ENCODE measurements around the gene PTPN9.

DNA sequence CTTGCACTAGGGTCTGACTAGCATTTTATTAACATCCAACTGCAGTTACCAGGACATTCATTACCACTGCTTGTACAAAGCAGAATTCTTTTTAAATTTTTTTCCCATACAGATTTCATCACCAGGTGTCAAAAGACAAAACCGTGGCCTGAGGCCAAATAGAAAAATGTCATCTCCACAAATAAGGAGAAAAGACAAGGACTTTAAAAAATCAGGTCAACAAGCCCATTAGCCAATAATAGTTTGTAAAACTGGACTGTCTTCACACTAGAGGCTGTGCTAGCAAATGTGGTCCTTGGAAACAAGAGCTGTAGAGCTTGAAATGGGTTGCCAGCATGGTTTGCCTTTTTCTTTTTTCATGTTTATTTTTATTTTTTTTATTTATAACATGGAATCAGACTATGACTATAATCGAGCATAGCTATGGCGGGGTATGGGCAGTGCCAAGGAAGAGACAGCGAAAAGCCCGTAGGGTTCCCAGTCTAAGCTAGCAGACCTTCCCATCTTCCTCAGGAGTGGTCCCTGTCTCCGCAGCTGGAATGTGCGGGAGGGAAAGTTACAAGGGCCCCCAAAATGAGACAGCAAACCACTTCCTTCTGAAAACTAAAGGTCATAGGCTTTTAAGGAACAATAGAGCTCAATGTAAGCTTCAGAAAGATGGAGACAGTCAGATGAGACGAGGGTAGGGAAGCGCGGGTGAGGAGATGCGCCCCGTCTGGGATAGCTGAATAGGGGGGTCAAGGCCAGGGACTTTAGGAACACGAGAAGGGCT lies 1.5 kb downstream of the PTPN9 start:
- TF ChIP-seq POLR2A (IDR thresholded peaks at IDR 0.05; ENCODE audit: low read depth, low read length), result no peak
- TF ChIP-seq POLR2AphosphoS5 (IDR thresholded peaks at IDR 0.05; ENCODE audit: low read depth, low read length), result no peak
- TF ChIP-seq TAF1 (IDR thresholded peaks at IDR 0.05; ENCODE audit: low read depth, low read length), result no peak
- TF ChIP-seq SPI1 (IDR thresholded peaks at IDR 0.05; ENCODE audit: low read depth, low read length), result no peak

Data from GM12891 (cell line).